Adrenal gland (tissue), 5 donors: ENCODE data around the gene TIFAB.

Experiments used
- POLR2A ChIP-seq, 2 donors: fragments of 450-650 bp; IDR thresholded peaks; one replicate each; pipeline ENCODE4 v1.6.1; 2017; ENCODE audit warnings: antibody characterized with exemption in 2 of 2, mild to moderate bottlenecking in 2 of 2, moderate library complexity in 1 of 2
- TF ChIP-seq, protein P1 (sequence below), 6 experiments: fragments of 450-650 bp in 4 of 6; fragments of 200-600 bp in 2 of 6; sonication (generic) in 1 of 6; IDR thresholded peaks; 1 replicate in 5 of 6; 2 replicates in 1 of 6; pipeline versions ENCODE4 v1.5.1 to v1.8.0; 2016 to 2021; ENCODE audit warnings: antibody characterized with exemption in 6 of 6, mild to moderate bottlenecking in 2 of 6, moderate library complexity in 1 of 6
- donor health status: DM: no; HTN: no; CAD: no.

DNA sequence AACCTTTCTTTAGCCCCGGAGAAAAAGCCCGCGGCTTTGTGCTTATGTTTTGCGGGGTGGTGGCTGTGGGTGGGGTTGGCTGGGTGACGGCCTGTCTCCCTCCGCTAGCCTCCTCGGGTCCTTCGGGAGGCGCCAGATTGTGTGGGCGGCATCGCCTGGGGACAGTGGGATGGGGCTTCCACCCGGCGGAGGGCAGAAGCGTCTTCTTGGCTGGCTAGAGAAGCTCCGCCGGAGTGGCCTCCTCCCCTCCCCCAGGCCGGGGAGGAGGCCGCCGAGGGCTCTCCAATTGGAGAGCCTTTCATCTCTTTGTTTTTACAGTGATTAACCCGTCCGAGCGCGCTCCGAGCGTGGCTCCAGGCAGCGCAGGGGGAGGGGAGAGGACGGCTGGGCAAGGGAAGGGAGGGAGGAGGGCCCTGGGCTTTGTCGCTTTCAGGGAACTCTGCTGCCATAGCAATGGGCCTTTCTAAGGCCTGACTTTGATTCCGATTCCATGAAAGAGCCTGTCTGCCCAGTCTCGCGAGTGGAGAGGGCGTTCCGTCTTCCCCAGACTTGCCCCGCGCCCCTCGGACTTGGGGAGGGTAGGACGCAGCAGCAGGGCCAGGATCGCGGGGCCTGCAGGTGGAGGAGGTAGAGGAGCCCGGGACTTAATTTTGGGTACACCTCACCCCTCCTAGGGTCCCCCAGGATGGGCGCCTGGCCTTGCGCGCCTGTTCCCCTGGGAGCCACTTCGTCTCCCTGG is 36.7 kb upstream of the TIFAB start:
- no peak for TF ChIP-seq POLR2A (IDR thresholded peaks at IDR 0.05)
- TF ChIP-seq, protein P1, sequence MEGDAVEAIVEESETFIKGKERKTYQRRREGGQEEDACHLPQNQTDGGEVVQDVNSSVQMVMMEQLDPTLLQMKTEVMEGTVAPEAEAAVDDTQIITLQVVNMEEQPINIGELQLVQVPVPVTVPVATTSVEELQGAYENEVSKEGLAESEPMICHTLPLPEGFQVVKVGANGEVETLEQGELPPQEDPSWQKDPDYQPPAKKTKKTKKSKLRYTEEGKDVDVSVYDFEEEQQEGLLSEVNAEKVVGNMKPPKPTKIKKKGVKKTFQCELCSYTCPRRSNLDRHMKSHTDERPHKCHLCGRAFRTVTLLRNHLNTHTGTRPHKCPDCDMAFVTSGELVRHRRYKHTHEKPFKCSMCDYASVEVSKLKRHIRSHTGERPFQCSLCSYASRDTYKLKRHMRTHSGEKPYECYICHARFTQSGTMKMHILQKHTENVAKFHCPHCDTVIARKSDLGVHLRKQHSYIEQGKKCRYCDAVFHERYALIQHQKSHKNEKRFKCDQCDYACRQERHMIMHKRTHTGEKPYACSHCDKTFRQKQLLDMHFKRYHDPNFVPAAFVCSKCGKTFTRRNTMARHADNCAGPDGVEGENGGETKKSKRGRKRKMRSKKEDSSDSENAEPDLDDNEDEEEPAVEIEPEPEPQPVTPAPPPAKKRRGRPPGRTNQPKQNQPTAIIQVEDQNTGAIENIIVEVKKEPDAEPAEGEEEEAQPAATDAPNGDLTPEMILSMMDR (IDR thresholded peaks at IDR 0.05), result no peak
